HG03460 (cell line): ENCODE data around the gene DDX27.
"Not testable (repeated sequence)": the region's sequence is repeated elsewhere in the genome, so short reads cannot be mapped to it uniquely, and the experiment has no call there.

ENCODE experiments used
- ATAC-seq: cut with Tn5 transposase; IDR thresholded peaks from one replicate; pipeline ENCODE4 v1.9.1; 2021; ENCODE audit not compliant: unreplicated experiment

Gene DDX27

GRCh38 chr20:49219091-49219923, at the start of gene DDX27:
Gene DDX27 (plus strand): TSS chr20:49219416. CDS start chr20:49219449, 33 bp downstream.
- ATAC-seq, result peak; percentile 91

GRCh38 chr20:49169547-49169946, 49.7 kb upstream of the DDX27 start:
- ATAC-seq, result no peak

GRCh38 chr20:49170714-49171113, 48.5 kb upstream of the DDX27 start:
- no peak for ATAC-seq

- no peak for ATAC-seq
Measured at GRCh38 chr20:49171909-49172308, 47.3 kb upstream of the DDX27 start.

- ATAC-seq, result no peak
Measured at GRCh38 chr20:49172413-49172812, 46.8 kb upstream of the DDX27 start.

- no peak for ATAC-seq
Measured at GRCh38 chr20:49174183-49174582, 45.0 kb upstream of the DDX27 start.

GRCh38 chr20:49179368-49180277, 39.6 kb upstream of the DDX27 start:
- ATAC-seq, result peak; percentile 67

GRCh38 chr20:49181265-49181877, 37.8 kb upstream of the DDX27 start:
- no peak for ATAC-seq

GRCh38 chr20:49183444-49183843, 35.8 kb upstream of the DDX27 start:
- no peak for ATAC-seq

GRCh38 chr20:49184084-49184501, 35.1 kb upstream of the DDX27 start:
- ATAC-seq, result not testable (repeated sequence)

GRCh38 chr20:49184691-49185070, 34.5 kb upstream of the DDX27 start:
- no peak for ATAC-seq

- no peak for ATAC-seq
Measured at GRCh38 chr20:49185071-49185761, 34.0 kb upstream of the DDX27 start.

GRCh38 chr20:49186535-49187329, 32.5 kb upstream of the DDX27 start:
- no peak for ATAC-seq

GRCh38 chr20:49187330-49187850, 31.8 kb upstream of the DDX27 start:
- peak; percentile 5 for ATAC-seq

GRCh38 chr20:49187851-49188641, 31.2 kb upstream of the DDX27 start, which contains the start of gene STAU1:
Gene STAU1 (minus strand): TSS chr20:49188334. CDS start chr20:49166201, 22,133 bp downstream.
- peak; percentile 84 for ATAC-seq

GRCh38 chr20:49192944-49193518, 26.2 kb upstream of the DDX27 start:
- ATAC-seq, result not testable (repeated sequence)

- no peak for ATAC-seq
Measured at GRCh38 chr20:49199729-49200293, 19.4 kb upstream of the DDX27 start.

- ATAC-seq, result no peak
Measured at GRCh38 chr20:49203011-49203410, 16.2 kb upstream of the DDX27 start.
